Measurements from ENCODE around the gene MFSD2A. TPM values are rescaled to one million over a fixed set of nuclear protein-coding genes. Genes with fewer than 3 reads are reported as not detected.
"Not testable (repeated sequence)": the region's sequence is repeated elsewhere in the genome, so short reads cannot be mapped to it uniquely, and the experiment has no call there.

Gene MFSD2A
- total and polyA plus RNA-seq, 3 donors from 2014 or later = 122 to 201 (median 185) TPM

- Histone ChIP-seq H3K27me3 (no peaks in the 10 kb centered on the region), H3K4me1 (no peaks in the 10 kb centered on the region), H3K9me3 (no peaks in the 10 kb centered on the region), H3K36me3 (ENCODE audit: low read depth, missing control alignments) (no peaks in the 10 kb centered on the region), H3K27ac (no peak overlapping the region), H3K4me3 (no peak overlapping the region)
- no peak for TF ChIP-seq CTCF (IDR thresholded peaks at IDR 0.05)
- TF ChIP-seq POLR2A (IDR thresholded peaks at IDR 0.05) = no peak
- intact Hi-C loops (cut with DNase I; ENCODE audit: low total_unique reads) = no loop called here
- DNase-seq = no peak
- WGBS, 2 donors = 94 to 97% methylated on average over 3 of the region's 3 CpGs
Measured at GRCh38 chr1:39910263-39910662, 44.7 kb upstream of the MFSD2A start.

- intact Hi-C loops (cut with DNase I; ENCODE audit: low total_unique reads); H3K36me3 ChIP-seq (ENCODE audit: low read depth, missing control alignments); H3K4me1 ChIP-seq; H3K9me3 ChIP-seq; H3K4me3 ChIP-seq; H3K27me3 ChIP-seq; DNase-seq; H3K27ac ChIP-seq: not testable (repeated sequence)
- WGBS, 2 donors = 67% methylated on average over 16 of the region's 30 CpGs; no CpG with 5 or more reads in 1 of the 2 donors
Measured at GRCh38 chr1:39913136-39913535, 41.8 kb upstream of the MFSD2A start.

GRCh38 chr1:39915499-39916129 is 39.3 kb upstream of the MFSD2A start:
- Histone ChIP-seq H3K27ac (no peak overlapping the region), H3K4me3 (no peak overlapping the region), H3K36me3 (ENCODE audit: low read depth, missing control alignments) (no peaks in the 10 kb centered on the region), H3K9me3 (no peaks in the 10 kb centered on the region), H3K27me3 (no peaks in the 10 kb centered on the region), H3K4me1 (no peaks in the 10 kb centered on the region)
- TF ChIP-seq POLR2A (IDR thresholded peaks at IDR 0.05) (no peak), CTCF (IDR thresholded peaks at IDR 0.05) (no peak)
- no peak for DNase-seq
- intact Hi-C loops (cut with DNase I; ENCODE audit: low total_unique reads) = no loop called here
- 88 to 91% methylated on average over 6 of the region's 6 CpGs for WGBS, 2 donors

GRCh38 chr1:39917825-39918224 is 37.1 kb upstream of the MFSD2A start:
- intact Hi-C loops (cut with DNase I; ENCODE audit: low total_unique reads) = no loop called here

GRCh38 chr1:39919545-39919944 is 35.4 kb upstream of the MFSD2A start:
- H3K4me1 ChIP-seq = no peaks in the 10 kb centered on the region
- H3K27ac ChIP-seq = no peak overlapping the region
- no peaks in the 10 kb centered on the region for H3K27me3 ChIP-seq
- intact Hi-C loops (cut with DNase I; ENCODE audit: low total_unique reads) = no loop called here
- 36 to 44% methylated on average over 3 of the region's 3 CpGs for whole genome bisulfite sequencing, 2 donors
- no peak for TF ChIP-seq POLR2A (IDR thresholded peaks at IDR 0.05)
- TF ChIP-seq CTCF (IDR thresholded peaks at IDR 0.05) = peak; percentile 49 to 66 (median 64)
- peak; percentile 70 for DNase-seq
- no peak overlapping the region for H3K4me3 ChIP-seq
- H3K9me3 ChIP-seq = no peaks in the 10 kb centered on the region
- H3K36me3 ChIP-seq (ENCODE audit: low read depth, missing control alignments) = no peaks in the 10 kb centered on the region

More at GRCh38 chr1:39917825-39918224, 37.1 kb upstream of the MFSD2A start:
- DNase-seq = no peak
- no peaks in the 10 kb centered on the region for H3K27me3 ChIP-seq
- no peaks in the 10 kb centered on the region for H3K9me3 ChIP-seq
- no peak overlapping the region for H3K27ac ChIP-seq
- no peak overlapping the region for H3K4me3 ChIP-seq
- no peaks in the 10 kb centered on the region for H3K4me1 ChIP-seq
- TF ChIP-seq POLR2A (IDR thresholded peaks at IDR 0.05) (no peak), CTCF (IDR thresholded peaks at IDR 0.05) (no peak)
- no peaks in the 10 kb centered on the region for H3K36me3 ChIP-seq (ENCODE audit: low read depth, missing control alignments)
- WGBS, 2 donors = 83 to 88% methylated on average over 2 of the region's 2 CpGs

Measured in testis (tissue), 3 donors.